ENCODE results near the gene ZNF423.

ZNF423 gene

GRCh38 chr16:49859125-49859811, 3.4 kb upstream of the ZNF423 start:
- H3K27me3 ChIP-seq (replicated peaks; ENCODE audit: control insufficient read depth, insufficient read depth, low read length), result peaks cover 7% of the 10 kb centered on the region
- DNase-seq (ENCODE audit: extremely low read depth, insufficient read length), result no peak
- H3K36me3 ChIP-seq (ENCODE audit: control insufficient read depth, insufficient read depth, low read length), result no peaks in the 10 kb centered on the region
- H3K4me3 ChIP-seq (replicated peaks; ENCODE audit: low read depth, low read length), result no peak overlapping the region
- TF ChIP-seq CTCF (IDR thresholded peaks at IDR 0.05; ENCODE audit: insufficient read depth, low read length, poor library complexity, severe bottlenecking), result no peak

- Histone ChIP-seq H3K27me3 (replicated peaks; ENCODE audit: control insufficient read depth, insufficient read depth, low read length) (peaks cover 8% of the 10 kb centered on the region), H3K4me3 (replicated peaks; ENCODE audit: low read depth, low read length) (no peak overlapping the region)
- DNase-seq (ENCODE audit: extremely low read depth, insufficient read length), result peak; percentile 28
These were observed 2.5 kb upstream of the ZNF423 start for GRCh38 chr16:49858200-49859124.

GRCh38 chr16:49857423-49858181, 1.7 kb upstream of the ZNF423 start:
- Histone ChIP-seq H3K36me3 (ENCODE audit: control insufficient read depth, insufficient read depth, low read length) (no peaks in the 10 kb centered on the region), H3K27me3 (replicated peaks; ENCODE audit: control insufficient read depth, insufficient read depth, low read length) (peaks cover 9% of the 10 kb centered on the region), H3K4me3 (replicated peaks; ENCODE audit: low read depth, low read length) (peak overlapping the region; percentile 40)
- peak; percentile 64 for DNase-seq (ENCODE audit: extremely low read depth, insufficient read length)
- peak; percentile 93 for TF ChIP-seq CTCF (IDR thresholded peaks at IDR 0.05; ENCODE audit: insufficient read depth, low read length, poor library complexity, severe bottlenecking)

More at GRCh38 chr16:49858200-49859124, 2.5 kb upstream of the ZNF423 start:
- TF ChIP-seq CTCF (IDR thresholded peaks at IDR 0.05; ENCODE audit: insufficient read depth, low read length, poor library complexity, severe bottlenecking), result no peak
- H3K36me3 ChIP-seq (ENCODE audit: control insufficient read depth, insufficient read depth, low read length), result no peaks in the 10 kb centered on the region

- Histone ChIP-seq H3K27me3 (replicated peaks; ENCODE audit: control insufficient read depth, insufficient read depth, low read length) (peaks cover 9% of the 10 kb centered on the region), H3K4me3 (replicated peaks; ENCODE audit: low read depth, low read length) (peak overlapping the region; percentile 53), H3K36me3 (ENCODE audit: control insufficient read depth, insufficient read depth, low read length) (no peaks in the 10 kb centered on the region)
- peak; percentile 36 for DNase-seq (ENCODE audit: extremely low read depth, insufficient read length)
- peak; percentile 8 for TF ChIP-seq CTCF (IDR thresholded peaks at IDR 0.05; ENCODE audit: insufficient read depth, low read length, poor library complexity, severe bottlenecking)
These were observed 889 bp upstream of the ZNF423 start for GRCh38 chr16:49856672-49857330.

- H3K27me3 ChIP-seq (replicated peaks; ENCODE audit: control insufficient read depth, insufficient read depth, low read length), result peaks cover 6% of the 10 kb centered on the region
- DNase-seq (ENCODE audit: extremely low read depth, insufficient read length), result peak; percentile 78
- H3K36me3 ChIP-seq (ENCODE audit: control insufficient read depth, insufficient read depth, low read length), result no peaks in the 10 kb centered on the region
- H3K4me3 ChIP-seq (replicated peaks; ENCODE audit: low read depth, low read length), result peak overlapping the region; percentile 57
- TF ChIP-seq CTCF (IDR thresholded peaks at IDR 0.05; ENCODE audit: insufficient read depth, low read length, poor library complexity, severe bottlenecking), result no peak
These were observed 561 bp downstream of the ZNF423 start for GRCh38 chr16:49855280-49855821.
